BLaER1 treated with 17β-estradiol and CSF1 and Interleukin-3, amounts not matched to agents 10 nM and 100 nM (cell line): ENCODE measurements around the gene SEPTIN14.
"Not testable (repeated sequence)": the region's sequence is repeated elsewhere in the genome, so short reads cannot be mapped to it uniquely, and the experiment has no call there.

ENCODE experiments used
- H3K27ac ChIP-seq, 11 experiments: shearing (Covaris generic); formaldehyde crosslinking; 2 replicates each; pipeline ENCODE4 v1.8.1; 2022
- H3K27me3 ChIP-seq, 11 experiments: shearing (Covaris generic); formaldehyde crosslinking; 2 replicates each; pipeline ENCODE4 v1.8.1; 2022
- H3K36me3 ChIP-seq, 11 experiments: shearing (Covaris generic); formaldehyde crosslinking; 2 replicates each; pipeline ENCODE4 v1.8.1; 2022
- H3K4me1 ChIP-seq, 10 experiments: shearing (Covaris generic); formaldehyde crosslinking; 2 replicates each; pipeline ENCODE4 v1.8.1; 2022
- H3K4me2 ChIP-seq, 11 experiments: shearing (Covaris generic); formaldehyde crosslinking; 2 replicates each; pipeline ENCODE4 v1.8.1; 2022
- H3K4me3 ChIP-seq, 10 experiments: shearing (Covaris generic); formaldehyde crosslinking; 2 replicates each; pipeline ENCODE4 v1.8.1; 2022
- H3K9ac ChIP-seq, 11 experiments: shearing (Covaris generic); formaldehyde crosslinking; 2 replicates each; pipeline ENCODE4 v1.8.1; 2022
- H3K9me3 ChIP-seq, 11 experiments: shearing (Covaris generic); formaldehyde crosslinking; replicated peaks in 1 of 11; 2 replicates each; pipeline ENCODE4 v1.8.1; 2022
- H4K20me1 ChIP-seq, 11 experiments: shearing (Covaris generic); formaldehyde crosslinking; 2 replicates each; pipeline ENCODE4 v1.8.1; 2022
- Cebpa-rat ChIP-seq, 11 experiments: shearing (Covaris generic); IDR thresholded peaks; 2 replicates each; pipeline ENCODE4 v1.8.1; 2022

SEPTIN14 gene

DNA sequence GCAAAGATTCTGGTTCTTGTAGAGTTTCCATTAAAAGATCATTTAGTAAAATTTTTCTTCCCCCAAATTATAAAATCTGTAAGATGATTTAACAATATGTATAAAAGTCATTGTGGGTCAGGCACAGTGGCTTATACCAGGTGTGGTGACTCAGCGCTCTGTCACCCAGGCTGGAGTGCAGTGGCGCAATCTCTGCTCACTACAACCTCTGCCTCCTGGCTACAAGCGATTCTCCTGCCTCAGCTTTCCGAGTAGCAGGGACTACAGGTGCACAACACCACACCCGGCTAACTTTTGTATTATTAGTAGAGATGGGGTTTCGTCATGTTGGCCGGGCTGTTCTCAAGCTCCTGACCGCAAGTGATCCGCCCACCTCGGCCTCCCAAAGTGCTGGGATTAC lies 68.0 kb downstream of the SEPTIN14 start:
- Histone ChIP-seq H3K4me2 (no peak overlapping the region), H3K27me3 (no peaks in the 10 kb centered on the region), H3K4me1 (no peaks in the 10 kb centered on the region), H4K20me1 (no peaks in the 10 kb centered on the region), H3K4me3 (no peak overlapping the region), H3K36me3 (no peaks in the 10 kb centered on the region; a peak in 1 of 22 replicates), H3K9ac (no peak overlapping the region), H3K27ac (no peak overlapping the region), H3K9me3 (peaks cover 25 to 43% (median 38%) of the 10 kb centered on the region in 11 experiments)
- no peak for TF ChIP-seq Cebpa-rat (IDR thresholded peaks at IDR 0.05)

DNA sequence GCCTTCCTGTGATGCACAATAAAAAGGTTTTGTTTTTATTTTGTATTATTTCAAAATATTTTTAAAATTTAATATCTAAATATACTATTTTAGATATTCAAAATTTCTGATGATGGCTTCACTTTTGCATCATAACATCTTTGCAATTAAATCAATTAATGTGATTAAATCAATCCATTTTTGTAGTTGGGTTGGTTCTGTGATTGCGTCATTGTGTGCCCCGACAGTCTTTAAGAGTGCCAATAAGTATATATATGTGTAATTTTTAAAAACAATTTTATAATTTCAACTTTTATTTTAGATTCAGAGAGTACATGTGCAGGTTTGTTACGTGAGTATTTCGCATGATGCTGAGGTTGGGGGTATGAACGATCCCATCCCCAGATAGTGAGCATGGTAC lies 70.5 kb downstream of the SEPTIN14 start:
- H4K20me1 ChIP-seq = no peaks in the 10 kb centered on the region
- H3K9me3 ChIP-seq = peaks cover 8 to 21% (median 19%) of the 10 kb centered on the region in 11 experiments; a peak in 21 of 22 replicates
- H3K36me3 ChIP-seq = no peaks in the 10 kb centered on the region
- no peak overlapping the region for H3K9ac ChIP-seq
- H3K4me3 ChIP-seq = no peak overlapping the region
- H3K4me1 ChIP-seq = no peaks in the 10 kb centered on the region
- no peak overlapping the region for H3K4me2 ChIP-seq
- TF ChIP-seq Cebpa-rat (IDR thresholded peaks at IDR 0.05) = no peak
- no peak overlapping the region for H3K27ac ChIP-seq
- no peaks in the 10 kb centered on the region for H3K27me3 ChIP-seq

DNA sequence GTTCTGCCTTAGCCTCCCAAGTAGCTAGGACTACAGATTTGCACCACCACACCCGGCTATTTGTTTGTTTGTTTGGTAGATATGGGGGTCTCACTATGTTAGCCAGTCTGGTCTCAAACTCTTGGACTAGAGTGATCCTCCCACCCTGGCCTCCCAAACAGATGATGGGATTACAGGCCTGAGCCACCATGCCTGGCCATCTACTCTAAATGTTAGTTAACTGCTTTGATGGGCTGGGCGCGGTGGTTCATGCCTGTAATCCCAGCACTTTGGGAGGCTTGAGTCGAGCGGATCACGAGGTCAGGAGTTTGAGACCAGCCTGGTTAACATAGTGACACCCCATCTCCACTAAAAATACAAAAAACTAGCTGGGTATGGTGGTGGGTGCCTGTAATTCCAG lies 74.8 kb downstream of the SEPTIN14 start:
- peaks cover 0 to 9% (median 0%) of the 10 kb centered on the region in 11 experiments; a peak in 2 of 22 replicates for H3K9me3 ChIP-seq
- no peaks in the 10 kb centered on the region for H3K27me3 ChIP-seq
- no peak overlapping the region for H3K4me2 ChIP-seq
- no peak overlapping the region for H3K4me3 ChIP-seq
- TF ChIP-seq Cebpa-rat (IDR thresholded peaks at IDR 0.05) = no peak
- no peak overlapping the region for H3K27ac ChIP-seq
- H3K4me1 ChIP-seq = no peaks in the 10 kb centered on the region
- H3K9ac ChIP-seq = no peak overlapping the region
- no peaks in the 10 kb centered on the region for H4K20me1 ChIP-seq
- H3K36me3 ChIP-seq = no peaks in the 10 kb centered on the region

DNA sequence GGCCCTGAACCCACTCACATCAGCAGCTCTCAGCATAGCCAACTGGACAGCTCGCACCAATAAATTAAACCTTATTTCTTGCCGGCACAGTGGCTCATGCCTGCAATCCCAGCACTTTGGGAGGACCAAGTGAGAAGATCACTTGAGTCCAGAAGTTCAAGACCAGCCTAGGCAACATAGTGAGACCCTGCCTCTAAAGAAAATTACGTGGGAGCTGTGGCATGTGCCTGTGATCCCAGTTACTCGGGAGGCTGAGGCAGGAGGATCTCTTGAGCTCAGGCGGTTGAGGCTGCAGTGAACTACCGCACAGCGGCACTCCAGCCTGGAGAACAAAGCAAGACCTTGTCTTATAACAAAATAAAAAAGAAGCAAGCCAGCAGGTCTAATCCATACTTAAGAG lies 75.7 kb downstream of the SEPTIN14 start:
- H3K36me3 ChIP-seq = no peaks in the 10 kb centered on the region
- no peaks in the 10 kb centered on the region for H3K4me1 ChIP-seq
- H3K27me3 ChIP-seq = no peaks in the 10 kb centered on the region
- H3K9me3 ChIP-seq = peaks cover 0 to 9% (median 0%) of the 10 kb centered on the region in 11 experiments; a peak in 2 of 22 replicates
- H4K20me1 ChIP-seq = no peaks in the 10 kb centered on the region
- H3K4me2 ChIP-seq = no peak overlapping the region
- H3K4me3 ChIP-seq = no peak overlapping the region
- H3K27ac ChIP-seq = no peak overlapping the region
- TF ChIP-seq Cebpa-rat (IDR thresholded peaks at IDR 0.05) = no peak
- H3K9ac ChIP-seq = no peak overlapping the region

DNA sequence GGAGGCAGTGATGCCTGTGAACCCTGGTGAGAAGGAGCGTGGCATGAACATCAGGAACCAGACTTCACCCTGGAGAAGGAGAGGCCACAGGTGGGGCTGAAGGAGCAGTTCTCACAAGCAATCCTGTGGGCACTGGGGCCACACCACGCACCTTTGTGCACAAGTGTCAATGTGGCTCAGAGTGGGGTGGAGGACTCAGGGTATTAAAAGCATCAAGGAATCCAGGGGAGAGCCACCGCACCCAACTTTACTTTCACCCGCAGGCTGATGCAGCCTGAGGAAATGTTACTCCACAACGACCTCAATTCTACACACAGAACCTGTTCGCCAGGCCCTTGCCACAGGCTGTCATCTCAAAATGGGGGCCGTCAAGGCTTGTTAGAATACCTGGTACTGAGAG lies 77.1 kb downstream of the SEPTIN14 start:
- H3K27ac ChIP-seq, H3K4me2 ChIP-seq, H3K9me3 ChIP-seq, H3K4me3 ChIP-seq, H3K4me1 ChIP-seq, H4K20me1 ChIP-seq, H3K27me3 ChIP-seq, H3K36me3 ChIP-seq, H3K9ac ChIP-seq: not testable (repeated sequence)

DNA sequence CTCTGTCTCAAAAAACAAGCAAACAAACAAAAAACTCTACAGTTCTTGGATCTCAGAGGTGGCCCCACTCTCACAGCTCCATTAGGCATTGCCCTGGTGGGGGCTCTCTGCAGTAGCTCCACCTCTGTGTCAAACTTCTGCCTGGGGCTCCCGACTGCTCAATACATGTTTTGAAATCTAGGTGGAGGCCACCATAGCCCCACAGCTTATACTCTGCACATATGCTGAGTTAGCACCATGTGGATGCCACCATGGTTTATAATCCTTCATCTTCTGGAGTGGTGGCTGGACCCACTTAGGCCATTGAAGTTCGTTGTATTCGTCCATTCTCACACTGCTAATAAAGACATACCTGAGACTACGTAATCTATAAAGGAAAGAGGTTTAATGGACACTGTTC lies 78.4 kb downstream of the SEPTIN14 start:
- Histone ChIP-seq H3K27me3 (no peaks in the 10 kb centered on the region), H3K4me2 (no peak overlapping the region), H3K9me3 (peaks cover 0 to 9% (median 0%) of the 10 kb centered on the region in 11 experiments; a peak in 2 of 22 replicates), H3K4me1 (no peaks in the 10 kb centered on the region), H4K20me1 (no peaks in the 10 kb centered on the region), H3K4me3 (no peak overlapping the region), H3K27ac (no peak overlapping the region), H3K9ac (no peak overlapping the region), H3K36me3 (no peaks in the 10 kb centered on the region)
- no peak for TF ChIP-seq Cebpa-rat (IDR thresholded peaks at IDR 0.05)

DNA sequence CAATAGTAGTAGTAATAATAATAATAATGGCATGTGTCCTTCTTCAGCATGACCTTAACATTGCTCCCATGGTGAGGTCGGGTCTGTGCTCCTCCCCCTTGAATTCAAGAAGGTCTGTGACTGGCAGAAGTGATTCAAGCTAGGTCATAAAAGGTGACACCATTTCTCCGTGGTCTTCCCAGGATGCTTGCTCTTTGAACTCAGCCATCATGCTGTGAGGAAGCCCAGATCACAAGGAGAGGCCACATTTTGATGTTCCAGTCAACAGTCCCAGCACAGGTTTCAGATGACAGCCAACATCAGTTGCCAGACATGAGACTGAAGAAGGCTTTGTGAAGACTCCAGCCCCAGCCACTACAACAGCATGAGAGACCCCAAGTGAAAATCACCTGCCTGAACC lies 83.9 kb downstream of the SEPTIN14 start:
- Histone ChIP-seq H3K9me3 (no peaks in the 10 kb centered on the region), H3K4me1 (no peaks in the 10 kb centered on the region), H3K4me3 (no peak overlapping the region), H3K9ac (no peak overlapping the region), H3K4me2 (no peak overlapping the region), H3K36me3 (no peaks in the 10 kb centered on the region), H4K20me1 (no peaks in the 10 kb centered on the region), H3K27ac (no peak overlapping the region), H3K27me3 (no peaks in the 10 kb centered on the region)
- no peak for TF ChIP-seq Cebpa-rat (IDR thresholded peaks at IDR 0.05)

DNA sequence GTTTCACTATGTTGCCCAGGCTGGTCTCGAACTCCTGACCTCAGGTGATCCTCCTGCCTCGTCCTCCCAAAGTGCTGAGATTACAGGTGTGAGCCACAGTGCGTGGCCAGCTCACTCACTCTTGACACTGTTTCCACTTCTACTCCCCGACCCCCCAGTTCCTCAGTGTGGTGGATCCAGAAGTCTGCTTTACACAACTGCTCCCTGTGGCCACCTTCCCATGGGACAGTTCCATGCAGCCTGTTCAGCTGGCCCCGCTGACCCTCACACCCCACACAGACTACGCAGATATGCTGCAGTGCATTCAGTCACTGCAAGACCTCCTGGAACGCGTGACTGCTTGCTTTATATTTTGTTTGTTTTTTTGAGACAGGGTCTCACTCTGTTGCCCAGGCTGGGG lies 86.4 kb downstream of the SEPTIN14 start:
- no peak overlapping the region for H3K4me3 ChIP-seq
- no peak for TF ChIP-seq Cebpa-rat (IDR thresholded peaks at IDR 0.05)
- H3K9ac ChIP-seq = no peak overlapping the region
- H3K36me3 ChIP-seq = no peaks in the 10 kb centered on the region
- H3K9me3 ChIP-seq = no peaks in the 10 kb centered on the region
- H3K27me3 ChIP-seq = no peaks in the 10 kb centered on the region
- no peak overlapping the region for H3K4me2 ChIP-seq
- no peak overlapping the region for H3K27ac ChIP-seq
- H3K4me1 ChIP-seq = no peaks in the 10 kb centered on the region
- H4K20me1 ChIP-seq = no peaks in the 10 kb centered on the region

DNA sequence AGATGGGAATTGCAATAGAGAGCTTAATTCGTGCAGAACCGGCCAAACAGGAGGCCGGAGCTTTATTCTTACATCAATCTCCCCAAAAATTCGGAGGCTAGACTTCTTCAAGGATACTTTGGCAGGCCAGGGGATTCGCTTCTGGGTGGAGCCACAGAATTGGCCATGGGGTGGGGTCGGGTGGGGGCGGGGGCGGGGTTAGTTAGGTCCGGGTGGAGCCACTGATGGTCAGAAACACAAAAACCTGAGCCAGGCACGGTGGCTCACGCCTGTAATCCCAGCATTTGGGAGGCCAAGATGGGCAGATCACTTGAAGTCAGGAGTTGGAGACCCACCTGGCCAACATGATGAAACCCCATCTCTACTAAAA lies 87.5 kb downstream of the SEPTIN14 start:
- no peaks in the 10 kb centered on the region for H3K36me3 ChIP-seq
- no peak overlapping the region for H3K4me2 ChIP-seq
- no peak for TF ChIP-seq Cebpa-rat (IDR thresholded peaks at IDR 0.05)
- no peaks in the 10 kb centered on the region for H3K9me3 ChIP-seq
- no peak overlapping the region for H3K4me3 ChIP-seq
- no peak overlapping the region for H3K9ac ChIP-seq
- no peaks in the 10 kb centered on the region for H4K20me1 ChIP-seq
- H3K27me3 ChIP-seq = no peaks in the 10 kb centered on the region
- no peak overlapping the region for H3K27ac ChIP-seq
- no peaks in the 10 kb centered on the region for H3K4me1 ChIP-seq

DNA sequence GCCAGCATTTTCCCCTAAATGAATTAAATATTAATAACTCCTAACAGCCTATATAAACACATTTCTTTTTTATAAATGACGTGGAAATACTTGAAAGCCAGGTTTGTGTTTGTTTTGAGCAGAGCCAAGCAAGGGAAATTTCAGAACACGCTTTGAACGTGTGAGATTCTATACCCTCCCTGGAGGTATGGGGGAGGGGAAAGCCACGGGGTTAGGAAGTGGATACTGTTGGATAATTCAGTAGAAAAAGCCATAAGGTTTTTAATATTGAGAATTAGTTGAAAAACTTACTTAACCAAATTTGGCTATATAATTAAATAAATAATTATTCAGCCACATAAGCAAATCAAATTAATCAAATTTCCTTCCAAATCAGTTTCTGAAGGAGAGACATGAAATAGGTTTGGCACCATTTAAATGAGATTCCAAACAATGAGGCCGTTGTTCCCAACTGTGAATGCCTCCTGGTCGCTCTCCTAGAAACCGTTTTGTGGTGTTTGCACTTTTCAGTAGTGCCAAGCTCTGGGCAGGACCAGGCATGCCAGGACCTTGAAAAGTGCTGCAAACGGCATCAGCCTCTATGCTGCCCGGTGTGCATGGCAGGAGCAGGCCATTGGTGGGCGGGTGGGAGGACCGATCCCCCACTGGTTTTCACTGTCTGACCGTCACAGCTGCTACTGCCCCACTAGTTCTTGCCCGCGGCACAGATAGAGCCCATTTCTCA lies 88.1 kb downstream of the SEPTIN14 start:
- H3K9ac ChIP-seq = no peak overlapping the region
- H3K36me3 ChIP-seq = no peaks in the 10 kb centered on the region
- no peak overlapping the region for H3K27ac ChIP-seq
- H4K20me1 ChIP-seq = no peaks in the 10 kb centered on the region
- no peaks in the 10 kb centered on the region for H3K4me1 ChIP-seq
- no peak overlapping the region for H3K4me3 ChIP-seq
- no peaks in the 10 kb centered on the region for H3K9me3 ChIP-seq
- H3K4me2 ChIP-seq = no peak overlapping the region
- TF ChIP-seq Cebpa-rat (IDR thresholded peaks at IDR 0.05) = no peak
- H3K27me3 ChIP-seq = no peaks in the 10 kb centered on the region
